HG03342 (cell line): ENCODE data around the gene UBE2L5.

Experiments
- ATAC-seq: cut with Tn5 transposase; IDR thresholded peaks from one replicate; pipeline ENCODE4 v1.9.1; 2021; ENCODE audit warnings: mild to moderate bottlenecking, moderate library complexity; ENCODE audit not compliant: unreplicated experiment

UBE2L5 gene

GRCh38 chr13:30404207-30404606, 18.1 kb upstream of the UBE2L5 start:
- no peak for ATAC-seq

- ATAC-seq, result no peak
Observed at GRCh38 chr13:30406779-30407416, 15.4 kb upstream of the UBE2L5 start.

- ATAC-seq, result peak; percentile 90
Observed at GRCh38 chr13:30408319-30409101, 13.8 kb upstream of the UBE2L5 start.

- no peak for ATAC-seq
Observed at GRCh38 chr13:30409886-30410704, 12.2 kb upstream of the UBE2L5 start.

GRCh38 chr13:30410705-30411125, 11.6 kb upstream of the UBE2L5 start:
- ATAC-seq, result no peak

GRCh38 chr13:30412346-30412745, 9.9 kb upstream of the UBE2L5 start:
- ATAC-seq, result no peak

GRCh38 chr13:30413842-30414241, 8.5 kb upstream of the UBE2L5 start:
- ATAC-seq, result no peak

GRCh38 chr13:30415430-30416030, 6.8 kb upstream of the UBE2L5 start:
- ATAC-seq, result peak; percentile 71

GRCh38 chr13:30416471-30416870, 5.8 kb upstream of the UBE2L5 start:
- ATAC-seq, result no peak

- ATAC-seq, result no peak
Observed at GRCh38 chr13:30418075-30418716, 4.1 kb upstream of the UBE2L5 start.

- ATAC-seq, result no peak
Observed at GRCh38 chr13:30418717-30419459, 3.4 kb upstream of the UBE2L5 start.

GRCh38 chr13:30421093-30422053, 920 bp upstream of the UBE2L5 start:
- peak; percentile 47 for ATAC-seq

GRCh38 chr13:30423891-30424290, 1.6 kb downstream of the UBE2L5 start:
- no peak for ATAC-seq

- no peak for ATAC-seq
Observed at GRCh38 chr13:30429235-30429634, 6.9 kb downstream of the UBE2L5 start.

- peak; percentile 54 for ATAC-seq
Observed at GRCh38 chr13:30429721-30430694, 7.7 kb downstream of the UBE2L5 start.

- ATAC-seq, result no peak
Observed at GRCh38 chr13:30431269-30431940, 9.1 kb downstream of the UBE2L5 start.

- ATAC-seq, result no peak
Observed at GRCh38 chr13:30435911-30436451, 13.7 kb downstream of the UBE2L5 start.
